Neural cell (in vitro differentiated cells): ENCODE measurements around the gene CADM1.

Experiments used
- EZH2 ChIP-seq: fragments of 200-600, 300-800 bp; shearing (Covaris generic), sonication (generic); IDR thresholded peaks from 2 replicates; pipeline ENCODE4 v1.6.1; 2014; ENCODE audit warnings: antibody characterized with exemption, low read length, borderline replicate concordance, mild to moderate bottlenecking; ENCODE audit not compliant: insufficient read depth, poor library complexity, severe bottlenecking
- POLR2AphosphoS5 ChIP-seq: IDR thresholded peaks from 2 replicates; pipeline ENCODE4 v1.6.1; 2012
- TAF1 ChIP-seq: IDR thresholded peaks from 2 replicates; pipeline ENCODE4 v1.6.1; 2012; ENCODE audit warnings: low read depth
- TF ChIP-seq, protein P1 (sequence below): fragments of 450-650 bp; IDR thresholded peaks from 2 replicates; pipeline ENCODE4 v1.5.1; 2014; ENCODE audit warnings: antibody characterized with exemption, mild to moderate bottlenecking, moderate library complexity; ENCODE audit not compliant: poor library complexity, severe bottlenecking
- TF ChIP-seq, protein P2 (sequence below): IDR thresholded peaks from 2 replicates; pipeline ENCODE4 v1.6.1; 2012; ENCODE audit warnings: borderline replicate concordance

GRCh38 chr11:115502636-115503082 lies 1.6 kb downstream of the CADM1 start:
- TF ChIP-seq, protein P1, sequence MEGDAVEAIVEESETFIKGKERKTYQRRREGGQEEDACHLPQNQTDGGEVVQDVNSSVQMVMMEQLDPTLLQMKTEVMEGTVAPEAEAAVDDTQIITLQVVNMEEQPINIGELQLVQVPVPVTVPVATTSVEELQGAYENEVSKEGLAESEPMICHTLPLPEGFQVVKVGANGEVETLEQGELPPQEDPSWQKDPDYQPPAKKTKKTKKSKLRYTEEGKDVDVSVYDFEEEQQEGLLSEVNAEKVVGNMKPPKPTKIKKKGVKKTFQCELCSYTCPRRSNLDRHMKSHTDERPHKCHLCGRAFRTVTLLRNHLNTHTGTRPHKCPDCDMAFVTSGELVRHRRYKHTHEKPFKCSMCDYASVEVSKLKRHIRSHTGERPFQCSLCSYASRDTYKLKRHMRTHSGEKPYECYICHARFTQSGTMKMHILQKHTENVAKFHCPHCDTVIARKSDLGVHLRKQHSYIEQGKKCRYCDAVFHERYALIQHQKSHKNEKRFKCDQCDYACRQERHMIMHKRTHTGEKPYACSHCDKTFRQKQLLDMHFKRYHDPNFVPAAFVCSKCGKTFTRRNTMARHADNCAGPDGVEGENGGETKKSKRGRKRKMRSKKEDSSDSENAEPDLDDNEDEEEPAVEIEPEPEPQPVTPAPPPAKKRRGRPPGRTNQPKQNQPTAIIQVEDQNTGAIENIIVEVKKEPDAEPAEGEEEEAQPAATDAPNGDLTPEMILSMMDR, result no peak
- TF ChIP-seq, protein P2, sequence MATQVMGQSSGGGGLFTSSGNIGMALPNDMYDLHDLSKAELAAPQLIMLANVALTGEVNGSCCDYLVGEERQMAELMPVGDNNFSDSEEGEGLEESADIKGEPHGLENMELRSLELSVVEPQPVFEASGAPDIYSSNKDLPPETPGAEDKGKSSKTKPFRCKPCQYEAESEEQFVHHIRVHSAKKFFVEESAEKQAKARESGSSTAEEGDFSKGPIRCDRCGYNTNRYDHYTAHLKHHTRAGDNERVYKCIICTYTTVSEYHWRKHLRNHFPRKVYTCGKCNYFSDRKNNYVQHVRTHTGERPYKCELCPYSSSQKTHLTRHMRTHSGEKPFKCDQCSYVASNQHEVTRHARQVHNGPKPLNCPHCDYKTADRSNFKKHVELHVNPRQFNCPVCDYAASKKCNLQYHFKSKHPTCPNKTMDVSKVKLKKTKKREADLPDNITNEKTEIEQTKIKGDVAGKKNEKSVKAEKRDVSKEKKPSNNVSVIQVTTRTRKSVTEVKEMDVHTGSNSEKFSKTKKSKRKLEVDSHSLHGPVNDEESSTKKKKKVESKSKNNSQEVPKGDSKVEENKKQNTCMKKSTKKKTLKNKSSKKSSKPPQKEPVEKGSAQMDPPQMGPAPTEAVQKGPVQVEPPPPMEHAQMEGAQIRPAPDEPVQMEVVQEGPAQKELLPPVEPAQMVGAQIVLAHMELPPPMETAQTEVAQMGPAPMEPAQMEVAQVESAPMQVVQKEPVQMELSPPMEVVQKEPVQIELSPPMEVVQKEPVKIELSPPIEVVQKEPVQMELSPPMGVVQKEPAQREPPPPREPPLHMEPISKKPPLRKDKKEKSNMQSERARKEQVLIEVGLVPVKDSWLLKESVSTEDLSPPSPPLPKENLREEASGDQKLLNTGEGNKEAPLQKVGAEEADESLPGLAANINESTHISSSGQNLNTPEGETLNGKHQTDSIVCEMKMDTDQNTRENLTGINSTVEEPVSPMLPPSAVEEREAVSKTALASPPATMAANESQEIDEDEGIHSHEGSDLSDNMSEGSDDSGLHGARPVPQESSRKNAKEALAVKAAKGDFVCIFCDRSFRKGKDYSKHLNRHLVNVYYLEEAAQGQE, result no peak
- TF ChIP-seq POLR2AphosphoS5, result no peak
- TF ChIP-seq EZH2, result no peak
- no peak for TF ChIP-seq TAF1
